ENCODE results near the gene PNKP.
A peak's percentile ranks its signal among the peaks of the same experiment; 100 is the strongest.

Gene PNKP

GRCh38 chr19:49874503-49875157 lies 7.3 kb upstream of the PNKP start:
- no peak for DNase-seq

DNA sequence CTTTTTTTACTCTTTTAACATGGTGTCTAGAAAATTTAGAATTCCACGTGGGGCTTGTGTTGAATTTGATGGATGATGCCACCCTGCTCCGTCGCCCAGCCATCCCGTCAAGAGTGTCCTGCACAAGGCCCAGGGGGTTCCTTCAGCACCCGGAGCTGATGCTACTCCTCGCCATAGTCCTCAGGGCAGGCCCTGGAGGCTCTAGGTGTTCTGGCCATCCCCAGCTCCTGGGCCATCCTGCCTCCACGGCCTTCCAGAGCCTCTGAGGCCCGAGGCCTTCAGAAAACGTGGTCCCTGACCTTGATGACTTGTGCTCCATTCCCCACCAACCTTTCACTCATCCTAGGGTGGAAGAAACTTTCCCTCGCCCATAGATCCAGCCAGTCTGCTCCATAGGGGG lies 6.5 kb upstream of the PNKP start:
- no peak for DNase-seq

- no peak for DNase-seq
These were observed 5.7 kb upstream of the PNKP start for GRCh38 chr19:49873129-49873521.

DNA sequence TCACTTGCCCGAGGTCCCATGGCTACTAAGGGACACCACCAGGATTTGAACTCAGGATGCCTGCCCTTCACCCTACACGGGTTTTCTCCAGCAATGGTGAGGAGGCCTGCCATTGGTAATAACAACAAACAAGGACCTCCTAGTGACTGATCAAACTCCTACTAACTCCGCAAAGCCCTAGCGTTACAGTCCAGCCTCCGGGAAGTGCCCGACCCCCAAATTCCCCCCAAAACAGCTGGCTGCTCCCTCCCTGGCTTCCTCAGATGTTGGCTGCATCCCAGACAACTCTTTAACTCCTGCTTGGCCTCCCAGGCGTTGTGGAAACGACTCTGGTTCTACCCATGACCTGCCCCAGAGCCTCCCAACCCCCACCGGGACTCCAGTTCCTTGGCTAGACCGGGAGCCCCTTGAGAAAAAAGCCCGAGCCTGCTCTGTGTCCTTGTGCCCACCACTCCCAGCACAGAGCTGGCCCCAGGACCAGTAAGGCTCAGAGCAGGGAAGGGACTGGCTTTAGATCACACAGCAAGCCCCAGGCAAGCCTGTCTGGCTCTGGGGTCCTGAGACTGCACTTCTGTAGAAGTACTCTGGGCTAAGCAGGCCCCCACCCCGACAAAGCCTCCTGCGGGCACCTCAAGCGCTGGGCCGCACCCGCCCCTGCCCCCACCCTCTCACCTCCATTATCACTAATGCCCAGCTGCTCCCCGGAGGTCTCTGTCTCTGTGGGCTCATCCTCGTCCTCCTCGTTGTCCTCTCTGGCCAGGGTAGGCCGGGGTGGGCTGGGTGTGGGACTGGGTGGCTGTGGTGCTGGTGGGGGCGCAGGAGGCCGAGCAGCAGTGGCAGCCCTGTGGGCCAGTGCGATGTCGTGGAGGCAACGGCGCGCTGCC lies 5.1 kb upstream of the PNKP start:
- DNase-seq = no peak

GRCh38 chr19:49871349-49871985 lies 4.1 kb upstream of the PNKP start:
- DNase-seq = no peak

DNA sequence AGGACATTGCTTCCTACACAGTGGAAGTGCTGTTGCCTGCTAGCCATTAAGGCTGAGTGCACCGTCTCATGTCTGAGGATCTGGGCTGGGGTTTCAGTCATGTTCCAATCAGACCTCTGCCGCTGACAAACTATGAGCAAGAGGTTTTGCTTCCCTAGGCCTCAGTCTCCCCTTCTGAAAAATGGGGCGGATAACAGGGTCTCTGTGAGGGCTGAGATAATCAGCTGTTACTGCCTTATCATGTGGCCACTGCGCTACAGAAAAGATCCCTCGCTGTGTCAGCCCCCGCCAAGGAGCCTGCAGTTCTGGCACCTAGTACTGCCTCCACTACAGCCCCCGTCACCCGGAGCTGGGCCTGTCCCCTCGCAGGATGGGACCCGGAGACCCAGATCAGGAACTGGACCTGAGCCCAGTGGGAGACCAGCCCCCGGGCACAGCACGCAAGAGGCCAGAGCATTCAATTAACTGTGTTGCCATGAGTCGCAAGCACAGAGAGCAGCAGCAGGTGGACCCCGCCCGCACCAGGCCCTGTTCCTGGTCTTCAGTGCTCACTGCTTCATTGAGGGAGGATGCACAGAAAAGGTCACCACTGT lies 3.0 kb upstream of the PNKP start:
- no peak for DNase-seq

- peak; percentile 100 for DNase-seq
These were observed 2.3 kb upstream of the PNKP start for GRCh38 chr19:49869484-49870308.

DNA sequence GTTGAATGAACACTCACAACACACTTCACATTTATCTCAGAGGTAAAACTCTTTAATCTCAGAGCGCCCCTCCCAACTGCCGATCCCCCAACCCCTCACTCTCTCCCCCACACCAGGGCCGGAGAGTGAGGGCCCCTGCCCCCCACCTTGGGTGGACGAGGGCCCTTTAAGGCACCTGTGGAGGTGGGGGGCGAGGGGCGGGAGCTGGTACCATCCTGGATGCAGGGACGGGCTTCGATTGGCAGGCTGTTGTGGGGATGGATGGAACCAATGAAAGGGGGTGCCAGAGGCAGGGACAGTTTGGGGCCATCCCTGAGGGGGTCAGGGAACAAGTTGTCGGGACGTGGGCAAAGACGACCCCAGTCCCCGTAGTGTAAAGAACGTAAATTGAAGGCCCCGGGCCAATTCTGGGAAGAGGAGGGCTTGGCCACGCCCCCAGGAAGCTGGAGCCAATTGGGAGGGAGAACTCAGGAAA lies 1.7 kb upstream of the PNKP start:
- DNase-seq = no peak

DNA sequence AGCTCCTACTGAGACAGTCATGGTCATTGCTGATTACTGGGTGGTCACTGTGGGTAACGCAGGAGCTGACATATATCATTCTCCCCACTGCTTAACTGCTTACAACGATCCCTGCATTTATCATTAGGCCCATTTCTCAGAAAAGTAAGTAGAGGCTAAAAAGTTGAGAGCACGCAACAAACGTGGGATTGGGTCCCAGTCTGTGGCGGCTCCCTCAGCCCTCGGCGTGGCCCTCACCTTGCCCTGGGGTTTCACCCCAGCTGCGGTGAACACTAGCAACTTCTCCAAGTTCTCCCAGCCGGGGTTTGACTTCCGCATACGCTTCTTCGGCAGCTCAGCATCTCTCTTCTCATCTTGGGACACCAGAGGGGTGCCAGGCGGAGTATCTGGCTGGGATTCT lies 2.5 kb downstream of the PNKP start:
- DNase-seq = no peak

DNA sequence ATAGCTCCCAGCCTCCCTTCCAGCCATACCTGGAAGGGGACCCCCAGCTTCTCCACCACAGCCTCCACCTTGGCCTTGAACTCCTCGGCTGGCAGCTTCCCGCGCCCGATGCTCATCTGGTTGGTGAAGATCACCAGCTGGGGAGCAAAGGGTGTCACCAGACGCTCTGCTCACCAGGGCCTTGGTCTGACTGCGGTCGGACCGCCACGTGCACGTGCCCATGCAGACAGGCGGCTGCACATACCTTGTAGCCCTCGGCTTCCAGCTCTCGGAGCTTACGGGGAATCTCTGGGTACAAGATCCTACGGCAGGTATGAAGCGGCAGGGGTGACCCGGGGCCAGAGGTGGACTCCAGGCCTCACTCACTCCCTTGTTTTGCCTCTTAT lies 3.4 kb downstream of the PNKP start:
- no peak for DNase-seq

DNA sequence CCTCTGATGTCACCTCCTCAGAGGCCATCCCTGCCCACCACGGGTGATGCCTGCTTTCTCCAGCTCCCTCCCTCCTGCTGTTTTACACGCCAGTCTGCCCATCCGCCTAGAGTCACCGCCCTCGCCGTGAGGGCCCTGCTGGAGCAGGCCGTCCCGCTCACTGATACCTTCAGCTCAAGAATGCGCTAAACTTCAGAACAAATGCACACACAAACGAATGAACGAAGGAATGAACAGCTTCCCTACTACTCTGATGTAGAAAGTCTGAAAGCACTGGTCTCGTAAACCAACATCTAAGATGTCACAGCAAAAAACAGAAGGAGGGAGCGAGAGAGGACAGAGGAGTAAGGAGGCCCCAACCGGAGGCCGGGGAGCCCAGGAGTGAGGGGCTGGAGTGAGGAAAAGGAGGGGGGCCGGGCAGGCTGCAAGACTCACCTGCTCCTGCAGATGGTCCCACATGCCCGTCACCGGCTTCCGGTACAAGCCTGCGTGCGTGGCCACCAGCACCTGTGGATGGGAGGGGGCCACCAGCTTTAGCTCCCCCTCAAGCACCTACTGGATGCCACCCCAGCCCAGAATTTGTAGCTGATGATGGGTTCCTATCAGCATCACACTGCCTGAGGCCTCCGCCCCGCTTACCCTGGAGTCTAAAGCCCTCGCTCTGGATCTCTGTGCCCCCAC lies 4.0 kb downstream of the PNKP start:
- DNase-seq = no peak

DNA sequence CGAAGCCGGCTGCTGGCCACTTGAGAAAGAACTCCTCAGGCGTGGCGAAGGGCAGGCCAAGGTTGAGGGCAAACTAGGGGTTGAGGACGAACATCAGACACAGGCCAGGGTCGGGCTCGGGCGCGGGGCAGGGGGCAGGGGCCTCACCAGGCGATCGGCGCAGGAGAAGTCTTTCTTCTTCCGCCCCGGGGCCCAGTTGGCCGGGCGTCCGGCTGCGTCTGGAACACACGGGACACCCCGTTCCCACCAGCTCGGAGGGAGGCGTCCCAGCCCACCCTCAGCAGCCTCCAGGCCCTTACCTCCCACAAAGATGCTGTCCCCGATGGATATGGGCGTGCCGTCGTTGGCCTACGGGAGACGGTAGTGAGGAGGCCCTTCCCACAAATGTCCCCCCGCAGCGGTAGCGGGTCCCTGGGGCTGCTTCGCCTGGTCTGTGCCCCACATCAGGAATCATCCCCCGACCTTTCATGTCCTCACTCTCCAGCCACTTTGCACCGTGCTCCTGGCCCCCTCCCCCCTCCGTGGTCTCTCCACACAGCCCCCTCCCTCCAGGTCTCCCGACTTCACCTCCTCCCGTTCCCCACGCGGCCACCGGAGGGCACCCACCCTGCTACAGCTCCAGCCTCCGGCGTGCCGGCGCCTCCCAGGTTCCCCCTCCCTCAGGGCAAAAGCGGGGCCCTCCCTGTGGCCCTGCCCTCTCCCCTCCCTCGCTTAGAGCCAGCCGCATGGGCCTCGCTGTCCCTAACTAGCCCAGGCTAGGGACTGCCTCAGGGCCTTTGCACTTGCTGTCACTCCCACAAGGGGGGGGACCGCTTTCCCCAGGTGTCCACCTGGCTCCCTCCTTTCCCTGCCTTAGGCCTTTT lies 4.8 kb downstream of the PNKP start:
- no peak for DNase-seq

DNA sequence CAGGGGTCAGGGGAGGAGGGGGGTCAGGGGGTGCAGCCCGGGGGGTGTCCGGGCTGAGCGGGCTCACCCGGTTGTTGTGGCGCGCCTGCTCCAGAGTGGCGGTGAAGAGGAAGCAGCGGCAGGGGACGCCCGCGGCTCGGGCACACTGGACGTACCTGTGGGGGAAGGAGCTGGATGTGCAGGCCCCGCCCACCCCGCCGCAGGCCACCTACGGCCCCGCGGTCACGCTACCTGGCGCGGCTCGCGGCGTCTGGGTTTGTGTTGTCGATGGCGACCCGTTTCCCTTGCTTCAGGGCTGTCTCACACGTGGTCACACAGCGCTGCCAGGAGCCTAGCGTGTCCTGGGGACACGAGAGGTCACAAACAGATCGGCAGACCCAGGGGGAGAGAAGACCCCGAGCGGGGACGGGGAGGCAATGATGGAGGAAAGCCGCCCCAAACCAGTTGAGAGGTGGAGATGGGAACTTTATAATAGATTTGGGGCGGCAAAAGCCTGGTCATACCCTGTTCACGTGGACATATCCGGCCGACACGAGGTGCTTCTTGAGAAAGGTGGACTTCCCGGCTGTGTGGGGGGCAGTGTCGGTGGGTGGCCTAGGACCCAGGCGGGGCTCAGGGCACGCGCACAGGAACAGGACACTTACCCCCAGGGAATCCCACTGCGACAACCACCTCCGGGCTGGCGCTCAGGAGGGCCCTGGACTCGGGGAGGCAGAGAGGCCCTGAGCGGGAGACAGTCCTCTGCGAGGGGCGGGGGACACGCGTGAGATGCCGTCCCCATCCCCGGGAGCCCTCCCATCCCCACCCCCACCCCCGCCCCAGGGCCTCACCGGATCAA lies 5.6 kb downstream of the PNKP start:
- no peak for DNase-seq

GRCh38 chr19:49861107-49861506 lies 6.3 kb downstream of the PNKP start:
- no peak for DNase-seq

DNA sequence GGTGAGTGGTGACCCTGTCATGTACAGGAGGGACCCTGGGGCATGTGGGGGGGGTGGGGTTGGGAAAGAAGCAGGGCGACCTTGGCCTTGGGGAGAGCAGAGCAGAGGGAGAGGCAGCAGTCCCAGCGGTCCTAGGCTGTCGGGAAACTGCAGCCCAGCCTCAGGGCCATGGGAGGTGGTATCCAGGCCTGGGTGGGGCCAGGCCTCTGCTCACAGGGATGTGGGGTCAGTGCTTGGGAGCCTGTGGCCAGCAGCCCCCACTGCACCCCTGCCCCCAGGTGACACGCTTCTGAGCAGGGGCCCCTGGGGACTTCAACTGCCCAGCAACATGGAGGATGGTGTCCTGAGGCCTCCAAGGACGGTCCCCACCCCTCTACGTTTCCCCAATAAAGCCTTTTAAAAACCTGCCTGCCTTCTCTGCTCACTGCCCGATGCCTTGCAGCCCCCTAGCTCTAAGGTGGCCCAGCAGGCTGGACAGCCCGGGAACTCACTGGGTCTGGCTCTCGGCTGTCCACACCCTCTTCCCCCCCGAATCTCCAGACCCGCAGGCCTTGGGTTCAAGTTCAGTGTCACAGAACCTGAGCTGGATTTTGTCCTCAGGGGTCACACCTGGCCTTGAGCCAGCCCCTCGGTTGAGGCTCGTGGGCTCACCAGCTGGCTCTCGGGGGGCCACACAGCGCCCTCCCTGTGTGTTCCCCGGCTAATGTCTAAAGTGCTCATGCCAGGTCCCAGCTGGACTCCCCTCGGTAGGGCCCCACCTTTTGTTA lies 6.9 kb downstream of the PNKP start:
- DNase-seq = no peak

DNA sequence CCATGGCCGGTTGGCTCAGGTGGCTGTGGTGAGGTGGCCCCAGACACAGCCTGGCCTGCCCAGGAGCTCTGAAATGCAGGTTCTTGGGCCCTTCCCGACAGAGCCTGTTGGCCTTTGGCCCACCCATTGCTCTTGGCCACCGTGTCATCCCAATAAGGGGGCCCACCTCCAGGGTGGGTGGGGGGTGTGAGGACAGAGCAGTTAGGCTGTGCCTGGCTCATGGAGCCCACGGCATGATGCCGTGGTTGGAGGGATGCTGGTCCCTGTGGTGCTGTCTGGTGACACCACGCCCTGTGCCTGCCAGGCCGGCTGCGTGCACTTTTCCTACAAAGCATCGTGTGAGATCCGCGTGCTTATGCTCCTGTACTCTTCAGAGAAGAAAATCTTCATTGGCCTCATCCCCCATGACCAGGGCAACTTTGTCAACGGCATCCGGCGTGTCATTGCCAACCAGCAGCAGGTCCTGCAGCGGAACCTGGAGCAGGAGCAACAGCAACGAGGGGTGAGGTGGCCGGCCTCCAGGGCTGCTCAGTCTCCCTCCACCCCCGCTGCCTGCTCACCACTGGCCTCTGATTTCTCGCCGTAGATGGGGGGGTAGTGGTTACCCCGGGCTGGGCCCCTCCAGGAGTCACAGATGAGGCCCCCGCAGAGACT lies 7.6 kb downstream of the PNKP start:
- DNase-seq = no peak

GRCh38 chr19:49858088-49858985 lies 9.0 kb downstream of the PNKP start:
- DNase-seq = no peak

- no peak for DNase-seq
These were observed 9.6 kb downstream of the PNKP start for GRCh38 chr19:49857838-49858087.
